ENCODE data around the gene CCDC33.

DNA sequence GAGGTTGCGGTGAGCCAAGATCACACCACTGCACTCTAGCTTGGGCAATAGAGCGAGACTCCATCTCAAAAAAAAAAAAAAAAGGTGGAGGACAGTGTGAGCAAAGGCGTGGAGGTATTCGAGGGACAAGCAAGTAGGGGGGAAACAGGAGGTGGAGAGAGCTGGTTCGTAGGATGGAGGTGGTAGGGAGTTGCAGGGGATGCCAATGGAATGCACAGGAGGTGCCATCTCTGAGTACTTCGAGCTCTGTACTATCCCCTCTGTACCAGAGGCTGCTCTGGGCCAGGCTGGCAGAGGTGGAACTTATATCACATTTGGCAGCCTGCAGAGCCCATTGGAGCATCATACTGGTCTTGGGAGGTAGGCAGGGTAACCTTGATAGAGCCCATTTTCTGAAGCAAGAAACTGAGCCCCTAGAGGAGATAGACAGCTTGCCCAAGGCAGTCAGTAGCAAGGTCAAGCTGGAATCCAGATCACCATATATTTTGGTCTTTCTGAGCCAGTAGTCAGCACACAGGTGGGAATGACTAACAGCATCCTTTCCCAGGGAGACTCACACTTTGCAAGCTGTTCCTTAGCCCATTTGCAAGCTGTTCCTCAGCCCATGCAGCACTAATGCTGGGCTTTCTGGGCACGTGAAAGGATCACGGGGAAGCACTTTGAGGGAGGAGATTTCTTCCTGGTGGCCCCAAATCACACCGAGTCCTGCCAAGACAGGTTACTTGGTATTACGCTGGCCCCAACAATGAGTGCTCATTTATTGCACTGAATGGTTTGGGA, 9.2 kb upstream of the CCDC33 start:
- TF ChIP-seq, protein P1, sequence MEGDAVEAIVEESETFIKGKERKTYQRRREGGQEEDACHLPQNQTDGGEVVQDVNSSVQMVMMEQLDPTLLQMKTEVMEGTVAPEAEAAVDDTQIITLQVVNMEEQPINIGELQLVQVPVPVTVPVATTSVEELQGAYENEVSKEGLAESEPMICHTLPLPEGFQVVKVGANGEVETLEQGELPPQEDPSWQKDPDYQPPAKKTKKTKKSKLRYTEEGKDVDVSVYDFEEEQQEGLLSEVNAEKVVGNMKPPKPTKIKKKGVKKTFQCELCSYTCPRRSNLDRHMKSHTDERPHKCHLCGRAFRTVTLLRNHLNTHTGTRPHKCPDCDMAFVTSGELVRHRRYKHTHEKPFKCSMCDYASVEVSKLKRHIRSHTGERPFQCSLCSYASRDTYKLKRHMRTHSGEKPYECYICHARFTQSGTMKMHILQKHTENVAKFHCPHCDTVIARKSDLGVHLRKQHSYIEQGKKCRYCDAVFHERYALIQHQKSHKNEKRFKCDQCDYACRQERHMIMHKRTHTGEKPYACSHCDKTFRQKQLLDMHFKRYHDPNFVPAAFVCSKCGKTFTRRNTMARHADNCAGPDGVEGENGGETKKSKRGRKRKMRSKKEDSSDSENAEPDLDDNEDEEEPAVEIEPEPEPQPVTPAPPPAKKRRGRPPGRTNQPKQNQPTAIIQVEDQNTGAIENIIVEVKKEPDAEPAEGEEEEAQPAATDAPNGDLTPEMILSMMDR (IDR thresholded peaks at IDR 0.05), result no peak
- TF ChIP-seq EZH2 (IDR thresholded peaks at IDR 0.05; ENCODE audit: borderline replicate concordance, insufficient read depth, low read depth, low read length, poor library complexity, severe bottlenecking), result no peak
